Osteoblast (primary cell): ENCODE results near the gene CBFA2T3. TPM values are rescaled to one million over a fixed set of nuclear protein-coding genes. Genes with fewer than 3 reads are reported as not detected.

Experiments used
- DNase-seq: peaks from one replicate; pipeline ENCODE4 v3.0.0; 2011; ENCODE audit warnings: low spot score, mixed read lengths; ENCODE audit not compliant: insufficient read length; ENCODE audit errors: missing footprints
- H2AFZ ChIP-seq: 2 replicates; pipeline ENCODE4 v1.6.0; 2011; ENCODE audit warnings: mild to moderate bottlenecking, low read length
- H3K27ac ChIP-seq: 2 replicates; pipeline ENCODE4 v1.5.1; 2011; ENCODE audit warnings: mild to moderate bottlenecking, low read depth, low read length, moderate library complexity
- H3K27me3 ChIP-seq: 2 replicates; pipeline ENCODE4 v1.6.0; 2012; ENCODE audit warnings: mild to moderate bottlenecking, control low read depth, inconsistent platforms, low read length, moderate library complexity; ENCODE audit not compliant: insufficient read depth
- H3K36me3 ChIP-seq: 2 replicates; pipeline ENCODE4 v1.5.1; 2011; ENCODE audit warnings: mild to moderate bottlenecking, low read length, control low read depth, moderate library complexity; ENCODE audit not compliant: insufficient read depth
- H3K4me1 ChIP-seq: 2 replicates; pipeline ENCODE4 v1.5.1; 2011; ENCODE audit warnings: mild to moderate bottlenecking, low read length, control low read depth, moderate library complexity; ENCODE audit not compliant: insufficient read depth
- H3K4me2 ChIP-seq: 2 replicates; pipeline ENCODE4 v1.6.0; 2011; ENCODE audit warnings: mild to moderate bottlenecking, low read length; ENCODE audit not compliant: insufficient read depth
- H3K4me3 ChIP-seq: fragments of 200-600 bp; sonication (generic); 3 replicates; pipeline ENCODE4 v1.5.1; 2012; ENCODE audit warnings: mild to moderate bottlenecking, low read length, inconsistent platforms; ENCODE audit not compliant: insufficient read depth
- H3K79me2 ChIP-seq: 2 replicates; pipeline ENCODE4 v1.6.0; 2012; ENCODE audit warnings: mild to moderate bottlenecking, low read length, control low read depth, inconsistent platforms; ENCODE audit not compliant: insufficient read depth
- H3K9me3 ChIP-seq: 2 replicates; pipeline ENCODE4 v1.5.1; 2011; ENCODE audit warnings: low read depth, low read length, control low read depth
- H4K20me1 ChIP-seq: 2 replicates; pipeline ENCODE4 v1.6.0; 2012; ENCODE audit warnings: mild to moderate bottlenecking, low read length, control low read depth; ENCODE audit not compliant: insufficient read depth
- total RNA-seq: library from RNA; depleted of rRNA; stranded (reverse); fragments of >200 nt; gene quantifications from 2 replicates; pipeline ENCODE4 v1.2.3, GENCODE V29; 2012
- TF ChIP-seq, protein P1 (sequence below): IDR thresholded peaks from 2 replicates; pipeline ENCODE4 v1.5.1; 2011; ENCODE audit warnings: mild to moderate bottlenecking, low read depth, low read length, moderate library complexity; ENCODE audit errors: extremely low read depth

CBFA2T3 gene
- total RNA-seq, 1 donor: not detected

DNA sequence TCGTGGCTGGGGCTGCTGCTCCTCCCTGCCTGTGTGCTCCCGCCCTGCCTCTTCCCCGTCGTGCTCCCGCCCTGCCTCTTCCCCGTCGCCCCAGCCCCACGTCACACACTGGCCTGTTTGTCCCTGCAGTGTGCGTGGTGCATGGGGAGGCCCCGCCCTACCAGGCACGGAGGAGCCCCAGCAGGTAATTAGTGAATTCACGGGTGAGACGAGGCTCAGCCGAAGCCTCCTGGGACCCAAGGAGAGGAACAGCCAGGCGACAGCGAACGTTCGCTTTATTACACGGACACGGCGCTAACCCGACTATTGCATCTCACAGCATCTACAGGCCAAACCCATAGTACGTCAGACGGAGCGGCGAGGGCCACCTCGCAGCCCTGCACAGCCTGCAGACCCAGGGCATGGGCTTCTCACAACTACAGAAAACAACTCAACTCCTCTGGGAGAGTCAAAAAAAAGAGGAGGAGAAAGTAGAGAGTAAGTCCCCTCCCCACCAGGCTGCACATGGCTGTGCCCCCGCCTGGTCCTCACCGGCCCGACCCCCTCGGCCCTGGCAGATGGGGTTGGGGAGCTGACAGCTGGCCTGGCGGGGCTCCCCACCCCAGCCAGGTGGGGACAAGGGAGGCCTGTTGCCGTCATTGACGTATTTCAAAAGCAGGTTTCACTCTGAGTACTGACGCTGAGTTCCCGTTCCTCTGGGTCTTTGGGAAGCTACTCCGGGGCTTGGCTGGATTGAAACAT is 106.2 kb downstream of the CBFA2T3 start:
- Histone ChIP-seq H3K27me3 (peaks cover 35% of the 10 kb centered on the region), H3K4me1 (no peaks in the 10 kb centered on the region), H3K4me3 (peak overlapping the region; percentile 37), H2AFZ (peak overlapping the region; percentile 41), H4K20me1 (no peaks in the 10 kb centered on the region), H3K9me3 (no peaks in the 10 kb centered on the region), H3K79me2 (no peaks in the 10 kb centered on the region), H3K4me2 (peak overlapping the region; percentile 43), H3K27ac (no peak overlapping the region), H3K36me3 (no peaks in the 10 kb centered on the region)
- no peak for DNase-seq
- TF ChIP-seq, protein P1, sequence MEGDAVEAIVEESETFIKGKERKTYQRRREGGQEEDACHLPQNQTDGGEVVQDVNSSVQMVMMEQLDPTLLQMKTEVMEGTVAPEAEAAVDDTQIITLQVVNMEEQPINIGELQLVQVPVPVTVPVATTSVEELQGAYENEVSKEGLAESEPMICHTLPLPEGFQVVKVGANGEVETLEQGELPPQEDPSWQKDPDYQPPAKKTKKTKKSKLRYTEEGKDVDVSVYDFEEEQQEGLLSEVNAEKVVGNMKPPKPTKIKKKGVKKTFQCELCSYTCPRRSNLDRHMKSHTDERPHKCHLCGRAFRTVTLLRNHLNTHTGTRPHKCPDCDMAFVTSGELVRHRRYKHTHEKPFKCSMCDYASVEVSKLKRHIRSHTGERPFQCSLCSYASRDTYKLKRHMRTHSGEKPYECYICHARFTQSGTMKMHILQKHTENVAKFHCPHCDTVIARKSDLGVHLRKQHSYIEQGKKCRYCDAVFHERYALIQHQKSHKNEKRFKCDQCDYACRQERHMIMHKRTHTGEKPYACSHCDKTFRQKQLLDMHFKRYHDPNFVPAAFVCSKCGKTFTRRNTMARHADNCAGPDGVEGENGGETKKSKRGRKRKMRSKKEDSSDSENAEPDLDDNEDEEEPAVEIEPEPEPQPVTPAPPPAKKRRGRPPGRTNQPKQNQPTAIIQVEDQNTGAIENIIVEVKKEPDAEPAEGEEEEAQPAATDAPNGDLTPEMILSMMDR: no peak

DNA sequence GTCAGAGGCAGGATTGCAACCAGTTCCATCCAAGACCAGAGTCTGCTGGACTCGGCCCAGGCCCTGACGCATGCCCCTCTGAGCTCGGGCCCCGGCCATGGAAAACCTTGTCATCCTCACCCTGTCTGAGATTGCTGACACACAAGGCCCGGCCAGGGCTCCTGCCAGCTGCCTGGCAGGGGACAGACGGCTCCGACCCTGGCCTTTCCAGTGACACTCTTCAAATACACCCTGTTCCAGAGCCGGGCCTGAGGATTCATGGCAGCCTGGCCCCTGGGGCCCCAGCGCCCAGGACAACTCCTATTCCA is 107.4 kb downstream of the CBFA2T3 start:
- Histone ChIP-seq H3K4me2 (no peak overlapping the region), H3K4me3 (no peak overlapping the region), H3K27ac (no peak overlapping the region), H3K27me3 (peaks cover 33% of the 10 kb centered on the region), H4K20me1 (no peaks in the 10 kb centered on the region), H3K79me2 (no peaks in the 10 kb centered on the region), H3K4me1 (no peaks in the 10 kb centered on the region), H3K9me3 (no peaks in the 10 kb centered on the region), H3K36me3 (no peaks in the 10 kb centered on the region), H2AFZ (no peak overlapping the region)
- TF ChIP-seq, protein P1: no peak
- no peak for DNase-seq

DNA sequence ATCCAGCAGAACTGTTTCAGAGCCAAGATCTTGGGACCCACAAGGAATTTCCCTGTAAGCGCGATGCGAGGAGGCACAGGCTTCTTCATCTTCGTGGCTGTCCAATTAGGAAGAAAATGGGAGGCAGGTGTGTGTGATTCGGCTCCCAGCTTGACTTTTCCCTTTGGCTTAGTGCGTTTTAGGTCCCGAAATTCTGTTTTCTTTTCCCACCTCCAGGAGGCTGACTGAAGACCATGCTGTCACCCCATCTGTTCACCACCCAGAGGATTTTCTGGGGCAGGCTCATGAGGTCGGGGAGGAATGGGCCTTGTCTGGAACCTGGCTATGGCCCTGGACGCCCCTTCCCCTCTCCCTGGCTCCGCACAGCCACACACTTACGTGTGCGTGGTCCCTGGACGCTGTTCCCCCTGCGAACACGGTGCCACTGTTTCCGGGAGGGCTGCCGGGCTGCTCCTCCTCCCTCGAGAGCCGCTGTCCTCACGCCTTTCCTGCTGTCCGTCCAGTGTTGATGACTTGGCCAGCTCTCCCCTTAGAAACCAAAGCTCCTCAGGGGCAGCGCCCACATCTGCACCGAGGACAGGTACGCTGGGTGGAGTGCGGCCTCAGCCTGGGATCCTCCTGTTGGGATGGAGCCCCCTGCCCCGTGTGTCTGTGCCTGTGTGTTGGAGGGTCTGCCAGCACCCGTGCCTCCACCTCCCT is 107.9 kb downstream of the CBFA2T3 start:
- DNase-seq: no peak
- H3K9me3 ChIP-seq: no peaks in the 10 kb centered on the region

More for the DNA sequence above, 107.9 kb downstream of the CBFA2T3 start:
- Histone ChIP-seq H2AFZ (no peak overlapping the region), H3K4me3 (no peak overlapping the region), H3K27me3 (peaks cover 28% of the 10 kb centered on the region), H3K36me3 (no peaks in the 10 kb centered on the region), H3K4me2 (no peak overlapping the region), H4K20me1 (no peaks in the 10 kb centered on the region), H3K4me1 (no peaks in the 10 kb centered on the region), H3K79me2 (no peaks in the 10 kb centered on the region), H3K27ac (no peak overlapping the region)
- TF ChIP-seq, protein P1: no peak
